Cortex of kidney (tissue), 1 donor: Measurements from ENCODE around the gene KIF22.
"Not testable (repeated sequence)": the region's sequence is repeated elsewhere in the genome, so short reads cannot be mapped to it uniquely, and the experiment has no call there.

ENCODE experiments used
- DNase-seq: peaks from one replicate; lab custom pipeline; 2025; lab: John Stamatoyannopoulos, UW

KIF22 gene

DNA sequence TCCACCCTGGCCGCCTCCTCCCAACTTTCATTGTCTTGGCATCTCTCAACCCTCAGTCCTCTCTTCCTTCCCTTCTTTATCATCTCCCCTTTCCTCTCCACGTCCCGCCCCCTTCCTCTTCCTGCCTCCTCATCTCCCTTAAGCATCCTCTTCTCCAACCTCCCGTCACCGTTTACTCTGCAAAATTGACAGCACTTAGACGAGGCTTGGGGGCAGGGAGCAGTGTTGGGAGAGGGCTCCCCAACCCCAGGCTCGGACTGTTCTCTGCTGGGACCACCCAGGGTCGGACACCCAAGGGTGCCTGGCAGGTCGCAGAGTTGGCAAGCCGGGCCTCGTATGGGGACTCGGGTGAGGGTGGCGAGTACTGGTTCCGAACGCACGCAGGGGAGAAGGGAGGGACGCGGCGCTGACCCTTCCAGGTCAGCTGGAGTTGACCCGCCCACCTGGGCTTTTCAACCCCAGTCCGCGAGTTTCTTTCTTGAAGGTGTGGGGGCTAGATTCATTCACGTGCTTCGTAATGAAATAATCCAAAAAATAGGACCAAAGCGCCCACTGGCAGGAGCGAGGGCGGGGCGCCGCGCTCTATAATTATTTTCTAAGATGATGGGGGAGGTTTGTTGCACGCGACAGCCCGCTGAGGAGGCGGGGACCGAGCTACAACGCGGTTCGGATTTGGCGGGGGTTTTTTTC is 24.6 kb downstream of the KIF22 start:
- DNase-seq, result no peak

DNA sequence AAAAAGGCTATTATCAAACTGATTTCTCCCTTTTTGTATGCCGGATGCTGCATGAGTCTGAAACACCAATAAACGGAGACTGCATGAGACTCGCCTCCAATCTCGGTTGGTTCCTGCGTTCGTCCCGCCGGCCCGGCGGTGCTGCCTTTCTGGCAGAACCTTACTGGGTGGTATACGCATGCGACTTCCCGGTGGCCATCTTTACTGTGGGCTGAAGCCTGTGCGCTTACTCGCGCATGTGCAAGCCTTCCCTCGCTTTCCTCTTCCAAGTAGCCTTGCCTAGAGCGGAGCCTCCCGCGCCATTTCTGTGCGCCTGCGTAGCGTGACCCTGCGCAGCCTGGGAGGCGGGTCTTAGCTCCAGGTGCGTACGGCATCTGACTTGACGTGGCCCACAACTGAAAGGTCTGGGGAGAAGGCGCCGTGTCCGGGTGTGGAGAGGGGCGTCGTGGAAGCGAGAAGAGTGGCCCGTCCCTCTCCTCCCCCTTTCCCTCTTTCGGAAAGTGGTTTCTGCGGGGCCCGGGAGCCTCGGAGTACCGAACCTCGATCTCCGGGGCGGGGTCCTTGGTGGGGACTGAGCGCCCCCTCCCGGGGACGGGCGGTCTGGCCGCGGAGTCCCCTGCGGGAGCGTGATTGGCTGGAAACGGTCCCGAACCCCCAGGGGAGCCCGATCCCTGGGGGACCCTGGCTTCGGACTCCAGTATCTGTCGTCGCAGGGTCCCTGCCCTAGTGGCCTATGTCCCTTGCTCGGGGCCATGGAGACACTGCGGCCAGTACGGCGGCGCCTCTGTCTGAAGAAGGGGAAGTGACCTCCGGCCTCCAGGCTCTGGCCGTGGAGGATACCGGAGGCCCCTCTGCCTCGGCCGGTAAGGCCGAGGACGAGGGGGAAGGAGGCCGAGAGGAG is 25.5 kb downstream of the KIF22 start, which contains the start of gene PAGR1:
TSS of gene PAGR1 (plus strand) at position 360 of the 901 bp plus-strand sequence. CDS start at position 734, 374 bp downstream.
- DNase-seq, result peak; percentile 98

DNA sequence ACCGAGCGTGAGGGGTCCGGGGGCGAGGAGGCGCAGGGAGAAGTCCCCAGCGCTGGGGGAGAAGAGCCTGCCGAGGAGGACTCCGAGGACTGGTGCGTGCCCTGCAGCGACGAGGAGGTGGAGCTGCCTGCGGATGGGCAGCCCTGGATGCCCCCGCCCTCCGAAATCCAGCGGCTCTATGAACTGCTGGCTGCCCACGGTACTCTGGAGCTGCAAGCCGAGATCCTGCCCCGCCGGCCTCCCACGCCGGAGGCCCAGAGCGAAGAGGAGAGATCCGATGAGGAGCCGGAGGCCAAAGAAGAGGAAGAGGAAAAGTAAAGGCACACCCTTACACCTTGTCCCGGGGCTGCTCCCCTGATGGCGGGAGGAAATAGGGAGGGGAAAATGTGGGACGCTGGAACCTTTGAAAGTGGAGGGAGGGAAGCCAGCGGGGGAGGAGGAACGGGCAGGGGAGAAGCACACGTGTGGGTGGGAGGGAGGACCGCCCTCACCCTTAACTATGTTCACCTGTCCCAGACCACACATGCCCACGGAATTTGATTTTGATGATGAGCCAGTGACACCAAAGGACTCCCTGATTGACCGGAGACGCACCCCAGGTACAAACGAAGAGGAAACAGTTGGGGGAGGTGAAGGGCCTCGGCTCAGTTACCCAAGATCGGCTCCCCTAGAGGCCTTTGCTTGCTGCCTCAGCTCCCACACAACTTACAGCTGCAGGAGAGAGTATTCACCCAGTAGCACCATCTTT is 26.3 kb downstream of the KIF22 start:
- no peak for DNase-seq

DNA sequence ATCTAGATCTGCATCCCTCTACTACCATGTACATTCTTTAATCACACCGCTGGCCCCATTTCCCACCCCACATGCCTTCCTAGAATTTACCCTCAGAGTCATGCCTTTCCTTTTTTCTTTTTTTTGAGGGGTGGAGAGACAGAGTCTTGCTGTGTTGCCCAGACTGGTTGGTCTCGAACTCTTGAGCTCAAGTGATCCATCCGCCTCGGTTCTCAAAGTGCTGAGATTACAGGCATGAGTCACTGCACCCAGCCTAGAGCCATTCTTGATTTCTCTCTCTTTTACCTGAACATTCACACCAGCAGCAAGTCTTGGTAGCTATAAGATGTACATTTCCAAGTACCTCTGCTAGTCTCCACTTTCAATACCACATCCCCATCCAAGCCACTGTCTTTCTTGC is 27.5 kb downstream of the KIF22 start:
- no peak for DNase-seq

DNA sequence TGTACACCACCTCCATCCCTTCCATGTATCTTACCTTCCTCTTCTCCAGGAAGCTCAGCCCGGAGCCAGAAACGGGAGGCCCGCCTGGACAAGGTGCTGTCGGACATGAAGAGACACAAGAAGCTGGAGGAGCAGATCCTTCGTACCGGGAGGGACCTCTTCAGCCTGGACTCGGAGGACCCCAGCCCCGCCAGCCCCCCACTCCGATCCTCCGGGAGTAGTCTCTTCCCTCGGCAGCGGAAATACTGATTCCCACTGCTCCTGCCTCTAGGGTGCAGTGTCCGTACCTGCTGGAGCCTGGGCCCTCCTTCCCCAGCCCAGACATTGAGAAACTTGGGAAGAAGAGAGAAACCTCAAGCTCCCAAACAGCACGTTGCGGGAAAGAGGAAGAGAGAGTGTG is 29.0 kb downstream of the KIF22 start:
- DNase-seq, result no peak

DNA sequence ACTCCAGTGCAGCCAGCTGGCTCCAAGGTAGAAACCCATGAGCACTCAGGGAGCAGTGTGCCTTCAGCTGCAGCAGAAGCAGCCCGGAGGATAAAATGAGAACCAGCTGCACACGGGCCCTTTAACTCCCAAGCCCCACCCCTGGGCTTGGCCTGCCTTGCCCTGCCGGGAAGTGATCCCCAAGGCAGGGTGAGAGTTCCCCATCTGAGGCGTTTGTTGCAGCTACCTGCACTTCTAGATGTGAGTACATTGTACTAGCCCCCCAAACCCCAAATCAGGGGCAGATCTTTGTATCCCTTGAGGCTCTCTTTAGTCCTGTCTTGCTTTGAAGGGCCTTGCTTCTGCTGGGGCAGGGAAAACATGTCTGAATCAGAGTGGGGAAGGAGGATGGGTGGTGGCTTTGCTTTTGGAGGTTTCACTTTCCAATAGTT is 29.7 kb downstream of the KIF22 start, which contains the start of gene MVP:
TSS of gene MVP (plus strand) at position 192 of the 431 bp plus-strand sequence. CDS start 10,088 bp downstream, outside the sequence.
- no peak for DNase-seq

DNA sequence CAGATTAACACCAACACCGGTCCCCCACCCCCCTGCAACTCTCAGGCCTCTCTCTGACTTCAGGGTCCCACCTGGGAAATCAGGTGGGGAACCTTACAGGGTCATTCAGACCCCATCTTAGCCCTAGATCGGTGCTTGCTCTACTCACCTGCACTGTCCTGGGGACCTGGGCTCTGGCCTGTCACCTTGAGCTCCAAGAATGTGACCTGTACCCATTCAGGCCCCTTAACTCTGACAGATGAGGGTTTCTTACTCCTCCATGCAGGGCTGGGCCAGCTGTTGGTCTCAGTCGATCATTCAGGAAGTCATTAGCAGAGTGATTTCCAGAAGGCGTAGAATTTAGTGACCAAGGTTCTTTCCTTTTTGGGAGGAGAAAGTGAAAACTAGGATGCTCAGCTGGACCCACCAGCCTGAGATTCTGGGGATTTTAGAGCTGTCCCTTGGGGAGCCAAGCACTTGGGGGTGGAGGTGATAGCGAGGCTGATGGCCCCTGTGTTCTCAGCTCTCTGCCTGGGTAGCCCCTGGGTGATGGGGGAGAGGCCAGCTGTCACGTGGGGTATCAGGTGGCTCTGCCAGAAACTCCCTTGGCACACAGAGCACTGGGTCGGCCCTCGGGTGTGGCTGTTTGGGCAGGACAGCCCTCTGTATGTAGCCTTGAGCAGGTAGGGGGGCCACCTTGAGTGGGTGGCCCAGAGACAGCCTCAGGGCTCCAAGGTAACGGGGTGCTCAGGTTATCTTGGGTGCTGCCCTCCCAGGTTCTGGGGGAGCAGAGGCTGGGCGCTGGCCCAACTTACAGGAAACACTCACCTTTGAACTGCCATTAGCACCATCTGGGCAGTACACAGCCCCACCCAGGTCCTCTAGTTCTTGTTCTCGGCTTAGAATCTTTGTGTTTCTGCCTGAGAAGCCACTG is 30.4 kb downstream of the KIF22 start:
- DNase-seq, result no peak

DNA sequence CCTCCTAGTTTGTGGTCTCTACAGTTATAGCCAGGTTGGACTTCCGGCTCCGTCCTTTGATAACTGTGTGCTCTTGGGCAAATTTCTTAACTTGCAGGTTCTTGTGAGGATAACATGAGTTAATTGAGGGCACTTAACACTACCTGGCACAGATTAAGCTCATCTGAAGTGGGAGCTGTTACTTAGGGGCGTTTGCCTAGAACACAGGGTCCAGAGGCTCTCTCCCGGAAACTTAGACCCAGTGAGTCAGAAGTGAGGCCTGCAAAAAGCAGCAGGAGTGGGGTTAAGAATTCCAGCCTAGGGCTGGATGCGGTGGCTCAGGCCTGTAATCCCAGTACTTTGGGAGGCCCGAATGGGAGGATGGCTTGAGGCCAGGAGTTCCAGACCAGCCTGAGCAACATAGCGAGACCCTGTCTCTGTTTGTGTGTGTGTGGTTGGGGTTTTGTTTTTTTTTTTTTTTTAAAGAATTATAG is 31.1 kb downstream of the KIF22 start:
- DNase-seq, result no peak

DNA sequence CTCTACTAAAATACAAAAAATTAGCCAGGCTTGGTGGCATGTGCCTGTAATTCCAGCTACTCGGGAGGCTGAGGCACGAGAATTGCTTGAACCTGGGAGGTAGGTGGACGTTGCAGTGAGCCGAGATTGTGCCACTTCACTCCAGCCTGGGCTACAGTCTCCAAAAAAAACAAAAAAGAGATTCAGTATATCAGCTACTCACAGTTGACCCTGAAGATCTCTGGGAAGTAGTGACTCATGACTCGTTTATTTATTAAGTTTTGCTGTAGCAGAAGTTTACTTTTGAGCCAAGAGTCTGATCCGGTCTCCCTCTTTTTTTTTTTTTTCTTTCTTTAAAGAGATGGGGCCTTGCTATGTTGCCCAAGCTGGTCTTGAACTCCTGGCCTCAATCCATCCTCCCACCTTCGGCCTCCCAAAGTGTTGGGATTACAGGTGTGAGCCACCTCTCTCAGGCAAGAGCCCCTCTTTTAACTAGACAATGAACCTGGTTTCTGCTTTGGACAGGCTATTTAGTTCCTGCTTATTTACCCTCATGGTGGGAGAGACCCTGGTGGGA is 34.1 kb downstream of the KIF22 start:
- no peak for DNase-seq

DNA sequence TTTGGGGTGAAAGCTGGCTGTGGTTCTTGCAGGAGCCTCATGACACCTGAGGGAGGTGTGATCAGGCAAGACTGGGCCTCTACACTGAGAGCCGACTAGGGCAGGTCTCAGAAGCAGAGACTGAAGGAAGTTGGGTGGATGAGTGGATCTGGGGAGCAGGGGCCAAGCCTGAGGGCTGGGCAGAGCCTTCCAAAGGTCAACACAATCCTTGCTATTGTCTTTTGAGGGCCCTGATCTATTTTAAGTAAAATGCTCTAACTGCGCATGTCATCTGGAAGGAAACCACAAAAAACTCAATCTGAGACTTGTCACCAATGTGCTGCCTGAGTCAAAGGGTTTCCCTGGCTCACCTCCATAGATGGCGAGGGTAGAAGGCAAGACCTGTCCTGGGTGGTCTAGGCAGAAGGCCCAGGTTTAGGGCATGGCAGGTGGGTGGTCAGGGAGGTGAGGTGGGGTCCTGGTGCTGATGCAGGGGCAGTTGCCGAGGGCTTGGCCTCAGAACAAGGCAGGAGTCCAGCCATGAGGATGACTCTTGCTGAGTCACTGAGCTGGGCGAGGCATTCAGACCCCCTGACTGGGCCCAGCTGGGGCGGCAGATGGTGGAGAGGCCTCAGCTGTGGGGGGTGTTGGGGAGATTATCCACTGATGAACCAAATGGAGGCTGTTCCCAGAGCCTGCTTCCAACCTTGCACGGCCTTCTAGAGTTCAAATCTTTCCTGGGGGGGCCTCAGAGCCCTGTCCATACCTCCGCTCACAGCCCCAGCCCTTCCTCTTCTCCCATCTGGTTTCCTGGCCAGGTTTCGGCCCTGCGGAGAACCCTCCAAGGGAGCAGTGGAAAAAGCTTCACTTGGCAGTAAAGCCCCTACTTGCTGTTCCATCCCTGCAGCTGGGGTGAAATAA is 34.8 kb downstream of the KIF22 start:
- no peak for DNase-seq

DNA sequence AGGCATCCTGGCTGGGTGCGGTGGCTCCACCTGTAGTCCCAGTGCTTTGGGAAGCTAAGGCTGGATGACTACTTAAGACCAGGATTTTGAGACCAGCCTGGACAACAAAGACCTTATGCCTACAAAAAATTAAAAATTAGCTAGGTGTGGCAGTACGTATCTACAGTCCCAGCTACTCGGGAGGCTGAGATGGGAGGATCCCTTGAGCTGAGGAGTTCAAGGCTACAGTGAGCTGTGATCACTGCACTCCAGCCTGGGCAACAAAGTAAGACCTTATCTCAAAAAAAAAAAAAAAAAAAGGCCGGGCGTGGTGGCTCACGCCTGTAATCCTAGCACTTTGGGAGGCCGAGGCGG is 35.8 kb downstream of the KIF22 start:
- DNase-seq, result no peak

DNA sequence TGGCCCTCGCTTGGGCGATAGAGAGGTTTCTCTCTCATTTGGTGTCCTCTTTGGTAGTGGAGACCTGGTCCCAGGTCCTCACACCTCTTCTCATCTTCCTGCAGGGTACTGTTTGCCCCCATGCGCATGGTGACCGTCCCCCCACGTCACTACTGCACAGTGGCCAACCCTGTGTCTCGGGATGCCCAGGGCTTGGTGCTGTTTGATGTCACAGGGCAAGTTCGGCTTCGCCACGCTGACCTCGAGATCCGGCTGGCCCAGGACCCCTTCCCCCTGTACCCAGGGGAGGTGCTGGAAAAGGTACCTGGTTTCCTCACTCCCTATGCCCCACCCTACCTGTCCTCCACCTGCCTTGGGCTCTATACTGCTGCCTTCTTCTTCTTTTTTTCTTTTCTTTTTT is 40.2 kb downstream of the KIF22 start:
- DNase-seq, result no peak

DNA sequence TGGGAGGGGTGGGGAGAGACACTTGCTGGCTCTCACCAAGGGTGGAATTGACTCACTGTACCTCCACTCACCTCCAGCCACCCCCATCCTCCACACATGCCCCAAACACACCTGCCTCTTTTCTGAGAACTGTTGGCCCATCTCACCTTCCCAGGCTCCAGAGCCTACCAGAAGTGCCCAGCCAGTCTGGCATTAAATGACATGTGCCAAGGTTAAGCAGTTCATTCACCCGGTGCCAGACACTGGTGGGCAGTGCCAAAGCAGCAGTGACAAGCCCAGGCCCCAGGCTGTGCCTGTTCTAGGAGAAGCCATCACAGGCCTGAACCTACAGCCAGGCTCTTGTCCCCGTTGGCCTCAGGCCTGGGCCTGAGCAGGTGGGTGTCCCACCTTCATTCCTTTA is 40.9 kb downstream of the KIF22 start:
- no peak for DNase-seq

DNA sequence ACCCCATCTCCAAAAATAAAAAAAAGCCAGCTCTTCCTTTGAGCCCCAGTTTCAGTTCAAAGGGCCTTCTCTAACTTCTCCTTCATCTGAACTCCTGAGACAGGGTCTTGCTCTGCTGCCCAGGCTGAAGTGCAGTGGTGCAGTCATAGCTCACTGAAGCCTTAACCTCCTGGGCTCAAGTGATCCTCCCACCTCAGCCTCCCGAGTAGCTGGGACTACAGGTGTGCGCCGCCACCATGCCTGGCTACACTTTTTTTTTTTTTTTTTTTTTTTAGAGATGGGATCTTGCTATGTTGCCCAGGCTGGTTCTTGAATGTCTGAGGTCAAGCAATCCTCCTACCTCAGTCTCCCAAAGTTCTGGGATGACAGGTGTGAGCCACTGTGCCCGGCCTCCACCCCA is 42.7 kb downstream of the KIF22 start:
- DNase-seq, result not testable (repeated sequence)

DNA sequence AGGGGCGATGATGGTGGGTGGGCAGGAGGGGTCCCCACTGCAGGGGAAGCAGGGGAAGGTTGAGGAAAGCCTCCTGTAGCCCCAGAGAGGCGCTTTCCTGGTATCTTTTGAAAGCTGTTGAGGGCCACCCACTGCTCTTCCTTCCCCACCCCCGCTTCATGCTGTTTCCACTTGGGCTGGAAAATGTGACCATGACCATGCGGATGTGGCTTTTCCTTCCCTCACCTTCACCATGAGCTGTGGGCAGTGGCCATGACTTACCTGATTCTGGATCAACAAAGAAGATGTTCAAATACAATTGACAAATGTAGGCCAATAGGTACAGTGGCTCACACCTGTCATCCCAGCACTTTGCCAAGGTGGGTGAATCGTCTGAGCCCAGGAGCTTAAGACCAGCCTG is 43.5 kb downstream of the KIF22 start:
- DNase-seq, result no peak

DNA sequence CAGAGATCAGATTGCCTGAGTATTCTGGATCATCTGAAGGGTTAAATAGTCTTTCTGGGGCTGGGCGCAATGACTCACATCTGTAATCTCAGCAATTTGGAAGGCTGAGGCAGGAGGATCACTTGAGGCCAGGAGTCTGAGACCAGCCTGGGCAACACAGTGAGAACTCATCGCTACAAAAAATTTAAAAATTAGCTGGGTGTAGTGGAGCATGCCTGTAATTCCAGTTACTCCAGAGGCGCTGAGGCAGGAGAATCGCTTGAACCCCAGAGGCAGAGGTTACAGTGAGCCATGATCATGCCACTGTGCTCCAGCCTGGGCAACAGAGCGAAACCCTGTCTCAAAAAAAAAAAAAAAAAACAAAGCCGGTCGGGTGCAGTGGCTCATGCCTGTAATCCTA is 45.4 kb downstream of the KIF22 start:
- no peak for DNase-seq

DNA sequence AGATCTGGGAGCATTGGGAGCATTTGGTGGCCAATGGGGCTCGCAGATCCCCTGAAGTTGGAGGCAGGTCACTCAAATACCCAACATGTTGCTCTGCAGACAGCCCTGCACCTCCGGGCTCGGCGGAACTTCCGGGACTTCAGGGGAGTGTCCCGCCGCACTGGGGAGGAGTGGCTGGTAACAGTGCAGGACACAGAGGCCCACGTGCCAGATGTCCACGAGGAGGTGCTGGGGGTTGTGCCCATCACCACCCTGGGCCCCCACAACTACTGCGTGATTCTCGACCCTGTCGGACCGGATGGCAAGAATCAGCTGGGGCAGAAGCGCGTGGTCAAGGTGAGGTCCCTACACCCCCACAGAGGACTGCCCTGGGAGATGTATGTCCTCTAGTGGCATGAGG is 46.1 kb downstream of the KIF22 start:
- DNase-seq, result no peak

DNA sequence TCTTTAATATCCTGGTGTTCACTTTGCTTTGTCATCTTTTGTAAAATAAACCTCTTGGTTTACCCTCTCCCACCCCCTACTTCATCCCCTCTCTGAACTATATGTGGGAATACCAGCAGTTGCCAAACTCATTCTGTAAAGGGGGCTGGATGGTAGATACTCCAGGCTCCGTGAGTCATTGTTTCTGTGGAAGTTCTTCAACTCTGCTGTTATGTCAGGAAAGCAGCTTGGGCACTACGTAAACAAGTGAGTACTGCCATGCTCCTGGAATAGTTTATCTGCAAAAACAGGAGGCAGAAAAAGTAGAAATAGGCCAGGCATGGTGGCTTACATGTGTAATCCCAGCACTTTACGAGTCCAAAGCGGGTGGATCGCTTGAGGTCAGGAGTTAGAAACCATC is 47.3 kb downstream of the KIF22 start:
- no peak for DNase-seq

DNA sequence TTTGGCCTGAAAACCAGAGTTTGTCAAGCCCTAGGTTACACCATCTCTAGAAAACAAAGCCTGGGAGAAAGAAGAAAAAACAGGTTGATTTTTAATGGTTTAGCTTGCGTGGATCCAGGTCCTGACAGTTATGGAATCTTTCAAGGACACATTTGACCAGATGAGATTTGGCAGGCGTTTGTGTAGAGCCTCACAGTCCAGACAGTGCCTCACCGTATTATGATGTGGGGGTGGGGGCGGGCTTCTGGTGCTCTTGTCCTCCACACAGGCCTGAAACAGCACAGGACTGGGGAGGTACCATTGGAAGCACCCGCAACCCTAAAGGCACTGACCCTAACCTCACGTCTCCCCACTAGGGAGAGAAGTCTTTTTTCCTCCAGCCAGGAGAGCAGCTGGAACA is 49.3 kb downstream of the KIF22 start:
- no peak for DNase-seq

DNA sequence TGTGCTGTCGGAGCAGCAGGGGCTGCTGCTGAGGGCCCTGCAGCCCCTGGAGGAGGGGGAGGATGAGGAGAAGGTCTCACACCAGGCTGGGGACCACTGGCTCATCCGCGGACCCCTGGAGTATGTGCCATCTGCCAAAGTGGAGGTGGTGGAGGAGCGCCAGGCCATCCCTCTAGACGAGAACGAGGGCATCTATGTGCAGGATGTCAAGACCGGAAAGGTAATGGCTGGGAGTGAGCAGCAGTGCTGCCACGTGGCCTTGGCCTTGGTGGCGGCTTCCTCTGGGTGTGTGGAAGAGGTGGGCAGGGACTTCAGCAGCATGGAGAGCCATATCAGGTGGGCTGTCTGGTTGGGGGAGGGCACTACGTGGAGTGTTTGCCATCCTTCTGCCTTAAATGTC is 49.7 kb downstream of the KIF22 start:
- DNase-seq, result no peak
